Vagina (tissue), 2 donors: ENCODE data around the gene JHY.

Source experiments
- POLR2AphosphoS5 ChIP-seq, 2 donors: sonication (generic); formaldehyde crosslinking; IDR thresholded peaks; one replicate each; pipeline ENCODE4 v1.9.0; 2017; ENCODE audit warnings: antibody characterized with exemption in 2 of 2, mild to moderate bottlenecking in 2 of 2, low read depth in 1 of 2; ENCODE audit not compliant: insufficient read depth in 1 of 2
- TF ChIP-seq, protein P1 (sequence below), 3 experiments: fragments of 450-650 bp in 2 of 3; fragments of 200-600 bp in 1 of 3; sonication (generic) in 1 of 3; IDR thresholded peaks; one replicate each; pipeline ENCODE4 v1.5.1; 2017 to 2019; ENCODE audit warnings: antibody characterized with exemption in 3 of 3, mild to moderate bottlenecking in 2 of 3, moderate library complexity in 2 of 3

DNA sequence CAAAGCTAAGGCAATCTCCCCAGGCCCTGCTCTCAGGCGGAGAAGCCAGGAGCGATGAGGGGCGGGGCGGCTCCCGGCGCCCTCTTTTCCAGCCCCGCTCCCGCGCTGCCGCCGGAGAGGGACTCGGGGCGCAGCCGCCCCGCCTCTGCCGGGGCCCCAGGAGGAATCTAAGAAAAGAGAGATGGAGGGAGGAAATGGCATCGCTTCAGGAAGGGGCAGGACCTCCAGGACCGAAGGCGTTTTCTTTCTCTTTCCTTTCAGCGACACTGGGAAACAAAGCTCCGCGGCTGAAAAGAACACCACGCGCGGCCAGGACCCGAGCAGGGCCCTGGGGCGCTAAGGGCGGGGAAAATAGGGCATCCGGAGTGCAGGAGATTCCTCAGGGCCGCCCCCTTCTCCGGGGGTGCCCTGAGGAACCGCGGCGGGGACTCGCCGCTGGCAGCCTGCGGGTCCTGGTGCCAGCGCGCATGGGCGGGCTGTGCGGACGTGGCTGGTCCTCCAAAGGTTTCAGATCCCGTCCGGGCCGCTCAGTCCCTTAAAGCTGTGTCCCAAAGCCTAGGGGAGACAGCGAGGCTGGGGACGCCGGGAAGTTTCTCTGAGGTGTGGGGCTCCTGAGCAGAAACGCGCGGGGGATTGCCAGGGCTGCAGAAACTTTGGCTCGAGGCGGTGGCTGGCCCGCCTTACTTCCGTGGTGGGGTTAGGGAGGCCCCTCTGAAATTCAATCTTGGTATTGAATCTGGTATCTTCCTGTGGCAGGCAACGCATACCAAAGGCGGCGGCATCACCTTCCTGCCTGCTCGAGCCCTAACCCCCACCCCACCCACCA is 101.8 kb downstream of the JHY start:
- TF ChIP-seq, protein P1, sequence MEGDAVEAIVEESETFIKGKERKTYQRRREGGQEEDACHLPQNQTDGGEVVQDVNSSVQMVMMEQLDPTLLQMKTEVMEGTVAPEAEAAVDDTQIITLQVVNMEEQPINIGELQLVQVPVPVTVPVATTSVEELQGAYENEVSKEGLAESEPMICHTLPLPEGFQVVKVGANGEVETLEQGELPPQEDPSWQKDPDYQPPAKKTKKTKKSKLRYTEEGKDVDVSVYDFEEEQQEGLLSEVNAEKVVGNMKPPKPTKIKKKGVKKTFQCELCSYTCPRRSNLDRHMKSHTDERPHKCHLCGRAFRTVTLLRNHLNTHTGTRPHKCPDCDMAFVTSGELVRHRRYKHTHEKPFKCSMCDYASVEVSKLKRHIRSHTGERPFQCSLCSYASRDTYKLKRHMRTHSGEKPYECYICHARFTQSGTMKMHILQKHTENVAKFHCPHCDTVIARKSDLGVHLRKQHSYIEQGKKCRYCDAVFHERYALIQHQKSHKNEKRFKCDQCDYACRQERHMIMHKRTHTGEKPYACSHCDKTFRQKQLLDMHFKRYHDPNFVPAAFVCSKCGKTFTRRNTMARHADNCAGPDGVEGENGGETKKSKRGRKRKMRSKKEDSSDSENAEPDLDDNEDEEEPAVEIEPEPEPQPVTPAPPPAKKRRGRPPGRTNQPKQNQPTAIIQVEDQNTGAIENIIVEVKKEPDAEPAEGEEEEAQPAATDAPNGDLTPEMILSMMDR (IDR thresholded peaks at IDR 0.05): no peak
- TF ChIP-seq POLR2AphosphoS5 (IDR thresholded peaks at IDR 0.05; ENCODE audit: insufficient read depth in 1 of 2, low read depth in 1 of 2): no peak
